KMS-11 (cell line): Measurements from ENCODE around the gene LIMS1.
"Not testable (repeated sequence)": the region's sequence is repeated elsewhere in the genome, so short reads cannot be mapped to it uniquely, and the experiment has no call there.

Experiments used
- H2AFZ ChIP-seq: fragments of 200-600 bp; sonication (generic); 2 replicates; pipeline ENCODE4 v1.6.1; 2016; ENCODE audit warnings: antibody characterized with exemption, mixed run types, low read depth
- H3K27ac ChIP-seq: fragments of 200-600 bp; sonication (generic); 2 replicates; pipeline ENCODE4 v1.6.1; 2016; ENCODE audit warnings: mild to moderate bottlenecking, mixed run types
- H3K27me3 ChIP-seq: fragments of 200-600 bp; sonication (generic); 2 replicates; pipeline ENCODE4 v1.6.1; 2017; ENCODE audit warnings: mild to moderate bottlenecking, low read depth, mixed run types, moderate library complexity; ENCODE audit not compliant: insufficient read depth
- H3K36me3 ChIP-seq: fragments of 200-600 bp; sonication (generic); 2 replicates; pipeline ENCODE4 v1.6.1; 2017; ENCODE audit warnings: mild to moderate bottlenecking, mixed run types; ENCODE audit not compliant: insufficient read depth
- H3K4me1 ChIP-seq: fragments of 200-600 bp; sonication (generic); 2 replicates; pipeline ENCODE4 v1.6.1; 2016; ENCODE audit warnings: mild to moderate bottlenecking, low read depth, mixed run types; ENCODE audit not compliant: poor library complexity, severe bottlenecking
- H3K4me2 ChIP-seq: fragments of 200-600 bp; sonication (generic); 2 replicates; pipeline ENCODE4 v1.7.0; 2016; ENCODE audit warnings: mild to moderate bottlenecking, mixed run types
- H3K4me3 ChIP-seq: fragments of 200-600 bp; sonication (generic); IDR thresholded peaks from 2 replicates; pipeline ENCODE4 v1.6.1; 2017; ENCODE audit warnings: low read depth, low read length, mixed read lengths; ENCODE audit not compliant: insufficient read depth
- H3K79me2 ChIP-seq: fragments of 200-600 bp; sonication (generic); 2 replicates; pipeline ENCODE4 v1.6.1; 2016; ENCODE audit warnings: low read depth, mixed run types; ENCODE audit not compliant: insufficient read depth
- H3K9ac ChIP-seq: fragments of 200-600 bp; sonication (generic); 2 replicates; pipeline ENCODE4 v1.6.1; 2016; ENCODE audit warnings: mild to moderate bottlenecking, mixed run types
- H4K20me1 ChIP-seq: fragments of 200-600 bp; sonication (generic); 2 replicates; pipeline ENCODE4 v1.6.1; 2016; ENCODE audit warnings: mild to moderate bottlenecking, mixed run types; ENCODE audit not compliant: insufficient read depth

The LIMS1 gene

GRCh38 chr2:108652187-108652931 lies 118.1 kb downstream of the LIMS1 start:
- H3K4me3 ChIP-seq, H3K9ac ChIP-seq, H4K20me1 ChIP-seq, H3K36me3 ChIP-seq, H3K79me2 ChIP-seq, H3K27me3 ChIP-seq, H3K27ac ChIP-seq, H3K4me2 ChIP-seq, H2AFZ ChIP-seq, H3K4me1 ChIP-seq: not testable (repeated sequence)

- not testable (repeated sequence) for H3K9ac ChIP-seq, H3K4me3 ChIP-seq, H3K79me2 ChIP-seq, H3K4me2 ChIP-seq, H3K27ac ChIP-seq, H4K20me1 ChIP-seq, H2AFZ ChIP-seq, H3K36me3 ChIP-seq, H3K4me1 ChIP-seq, H3K27me3 ChIP-seq
Measured at GRCh38 chr2:108653425-108653824, 119.2 kb downstream of the LIMS1 start.

GRCh38 chr2:108653849-108654248 lies 119.6 kb downstream of the LIMS1 start:
- H4K20me1 ChIP-seq, H3K4me1 ChIP-seq, H3K79me2 ChIP-seq, H3K27me3 ChIP-seq, H3K4me3 ChIP-seq, H3K27ac ChIP-seq, H3K9ac ChIP-seq, H3K4me2 ChIP-seq, H2AFZ ChIP-seq, H3K36me3 ChIP-seq: not testable (repeated sequence)

- not testable (repeated sequence) for H3K27me3 ChIP-seq, H3K4me3 ChIP-seq, H3K4me2 ChIP-seq, H4K20me1 ChIP-seq, H3K27ac ChIP-seq, H3K4me1 ChIP-seq, H3K36me3 ChIP-seq, H3K9ac ChIP-seq, H2AFZ ChIP-seq, H3K79me2 ChIP-seq
Measured at GRCh38 chr2:108654521-108655125, 120.4 kb downstream of the LIMS1 start.

- H3K4me1 ChIP-seq, H4K20me1 ChIP-seq, H3K9ac ChIP-seq, H3K27ac ChIP-seq, H3K4me2 ChIP-seq, H3K36me3 ChIP-seq, H3K79me2 ChIP-seq, H3K4me3 ChIP-seq, H2AFZ ChIP-seq, H3K27me3 ChIP-seq: not testable (repeated sequence)
Measured at GRCh38 chr2:108655270-108655669, 121.0 kb downstream of the LIMS1 start.

GRCh38 chr2:108656282-108656681 lies 122.0 kb downstream of the LIMS1 start:
- H3K9ac ChIP-seq, H3K4me2 ChIP-seq, H3K27me3 ChIP-seq, H3K36me3 ChIP-seq, H3K4me1 ChIP-seq, H3K4me3 ChIP-seq, H4K20me1 ChIP-seq, H3K27ac ChIP-seq, H2AFZ ChIP-seq, H3K79me2 ChIP-seq: not testable (repeated sequence)

GRCh38 chr2:108657517-108657916 lies 123.2 kb downstream of the LIMS1 start:
- H3K4me2 ChIP-seq, H3K4me3 ChIP-seq, H3K27ac ChIP-seq, H3K79me2 ChIP-seq, H2AFZ ChIP-seq, H4K20me1 ChIP-seq, H3K27me3 ChIP-seq, H3K36me3 ChIP-seq, H3K9ac ChIP-seq, H3K4me1 ChIP-seq: not testable (repeated sequence)

- not testable (repeated sequence) for H2AFZ ChIP-seq, H3K79me2 ChIP-seq, H3K27ac ChIP-seq, H3K36me3 ChIP-seq, H3K4me3 ChIP-seq, H3K4me2 ChIP-seq, H3K27me3 ChIP-seq, H3K4me1 ChIP-seq, H4K20me1 ChIP-seq, H3K9ac ChIP-seq
Measured at GRCh38 chr2:108658553-108658952, 124.3 kb downstream of the LIMS1 start.

GRCh38 chr2:108661493-108661892 lies 127.2 kb downstream of the LIMS1 start:
- H3K4me1 ChIP-seq, H3K36me3 ChIP-seq, H2AFZ ChIP-seq, H4K20me1 ChIP-seq, H3K27ac ChIP-seq, H3K79me2 ChIP-seq, H3K4me2 ChIP-seq, H3K27me3 ChIP-seq, H3K4me3 ChIP-seq, H3K9ac ChIP-seq: not testable (repeated sequence)

GRCh38 chr2:108662207-108662612 lies 127.9 kb downstream of the LIMS1 start:
- H3K27me3 ChIP-seq, H2AFZ ChIP-seq, H3K27ac ChIP-seq, H4K20me1 ChIP-seq, H3K79me2 ChIP-seq, H3K36me3 ChIP-seq, H3K4me2 ChIP-seq, H3K4me1 ChIP-seq, H3K9ac ChIP-seq, H3K4me3 ChIP-seq: not testable (repeated sequence)
